Limb (tissue), 2 donors: ENCODE results near the gene ERI3.

ENCODE experiments used
- DNase-seq, 2 donors: peaks; one replicate each; pipeline ENCODE4 v3.0.0-alpha.2; 2016; ENCODE audit errors: extremely low spot score in 2 of 2

Gene ERI3, protein sequence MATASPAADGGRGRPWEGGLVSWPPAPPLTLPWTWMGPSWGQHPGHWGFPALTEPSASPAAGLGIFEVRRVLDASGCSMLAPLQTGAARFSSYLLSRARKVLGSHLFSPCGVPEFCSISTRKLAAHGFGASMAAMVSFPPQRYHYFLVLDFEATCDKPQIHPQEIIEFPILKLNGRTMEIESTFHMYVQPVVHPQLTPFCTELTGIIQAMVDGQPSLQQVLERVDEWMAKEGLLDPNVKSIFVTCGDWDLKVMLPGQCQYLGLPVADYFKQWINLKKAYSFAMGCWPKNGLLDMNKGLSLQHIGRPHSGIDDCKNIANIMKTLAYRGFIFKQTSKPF

DNA sequence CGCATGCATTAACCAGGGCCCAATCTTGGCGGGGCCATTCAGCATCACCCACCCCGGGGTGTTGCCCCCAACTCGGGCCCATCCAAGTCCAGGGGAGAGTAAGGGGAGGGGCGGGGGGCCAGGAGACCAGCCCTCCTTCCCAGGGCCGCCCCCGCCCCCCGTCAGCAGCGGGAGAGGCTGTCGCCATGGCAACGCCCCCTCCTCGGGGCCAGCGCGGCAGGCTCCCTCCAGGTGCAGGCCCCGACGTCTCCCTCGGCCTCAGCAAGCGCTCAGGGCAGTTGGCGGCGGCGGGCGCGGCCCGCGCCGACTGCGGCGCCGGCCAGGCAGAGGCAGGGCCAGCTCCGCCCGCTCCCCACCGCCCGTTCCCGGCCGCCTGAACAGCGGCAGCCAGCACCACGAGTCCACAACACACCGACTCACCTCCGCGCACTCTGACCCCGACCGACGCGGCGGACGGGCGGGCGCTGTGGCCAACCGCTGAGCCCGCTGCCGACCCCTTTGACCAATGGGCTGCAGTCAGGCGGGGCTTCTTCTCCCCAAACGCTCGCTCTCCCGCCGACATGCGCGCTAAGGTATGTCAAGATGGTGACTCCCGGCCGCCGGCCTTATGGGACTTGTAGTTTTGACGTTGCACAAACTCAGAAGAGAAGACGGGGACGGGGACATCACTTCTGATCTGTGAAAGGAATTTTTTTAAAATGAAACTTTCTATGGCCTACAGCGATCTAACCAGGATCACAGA is at the start of gene ERI3:
TSS of gene ERI3 (minus strand) at position 418 of the 742 bp plus-strand sequence. CDS start at position 187, 231 bp downstream.
- peak; percentile 97 to 98 for DNase-seq

DNA sequence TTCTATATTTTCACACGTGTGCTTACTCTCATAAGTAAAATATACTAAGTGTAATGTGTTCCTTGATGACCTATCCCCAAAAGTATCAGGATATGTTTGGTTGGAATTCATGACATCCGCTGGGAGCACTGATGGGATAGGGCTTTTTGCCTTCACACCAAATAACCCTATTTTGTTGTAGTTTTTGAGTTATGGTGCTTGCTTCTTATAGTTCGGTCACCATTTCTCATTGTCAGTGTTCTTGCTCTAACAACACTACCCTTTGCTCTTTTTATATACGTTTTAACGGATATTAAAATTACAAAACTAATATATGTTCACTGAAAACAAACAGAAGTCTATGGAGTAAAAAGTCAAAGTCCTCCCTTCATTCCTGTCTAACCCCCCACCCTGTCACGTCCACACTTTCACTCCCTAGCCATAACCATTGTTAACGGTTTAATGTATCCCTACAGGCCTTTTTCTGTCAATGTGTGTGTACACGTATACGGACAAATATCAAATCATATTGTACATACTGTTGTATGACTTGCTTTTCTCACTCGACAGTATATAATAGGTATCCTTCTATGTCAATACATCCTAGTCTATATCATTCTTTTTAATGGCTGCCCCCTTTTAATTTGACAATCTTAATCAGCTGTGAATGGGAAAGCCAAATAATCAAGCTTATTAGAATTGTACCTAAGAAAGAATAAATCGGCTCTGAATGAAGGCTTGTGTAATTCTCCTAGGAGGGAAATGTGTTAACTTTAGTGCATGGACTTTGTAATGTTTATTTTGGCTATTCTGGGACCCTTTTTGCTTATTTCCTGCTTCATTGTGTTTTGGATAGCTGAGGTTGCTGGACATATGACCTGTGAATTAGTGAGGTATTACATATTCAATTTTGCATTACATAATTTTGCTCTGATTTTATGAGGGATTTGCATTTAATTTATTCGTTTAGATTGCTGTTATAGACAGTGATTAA is 46.5 kb upstream of the ERI3 start:
- no peak for DNase-seq

DNA sequence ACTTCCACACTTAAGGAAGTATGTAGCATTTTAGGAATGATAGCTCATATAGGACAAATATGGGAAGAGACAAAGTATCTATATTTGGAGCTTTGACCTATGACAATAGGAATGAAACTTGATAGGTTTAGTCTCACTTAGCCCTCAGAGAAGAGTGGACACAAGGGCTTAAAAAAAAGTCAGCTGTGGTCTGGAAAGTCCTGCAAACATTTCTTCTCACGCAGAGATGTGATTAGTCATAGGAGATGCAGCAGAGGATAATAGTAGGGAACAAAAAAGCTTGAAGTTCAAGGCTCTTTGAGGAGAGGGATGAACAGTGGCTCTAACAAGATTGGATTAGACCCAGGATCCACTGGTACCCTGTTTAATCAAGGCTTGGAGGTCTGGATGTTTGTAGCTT is 35.2 kb upstream of the ERI3 start:
- no peak for DNase-seq

DNA sequence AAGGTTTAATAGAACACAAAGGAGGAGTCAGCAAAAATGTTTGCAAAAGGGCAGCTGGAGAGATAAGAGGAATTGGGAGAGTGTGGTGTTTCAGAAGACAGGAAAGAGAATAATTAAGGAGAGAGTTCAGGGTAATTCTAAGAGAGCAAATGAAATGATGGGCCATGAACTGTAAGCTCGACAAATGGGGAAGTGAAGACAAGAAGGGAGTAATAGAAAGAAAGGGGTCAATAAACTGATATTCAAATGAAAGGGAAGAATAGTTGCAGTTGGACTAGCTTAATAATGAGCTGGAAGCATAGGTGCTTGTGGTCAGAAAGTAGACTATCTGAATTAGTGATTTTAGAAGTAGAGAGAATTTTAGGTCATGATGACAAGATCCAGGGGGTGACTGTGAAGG is 34.4 kb upstream of the ERI3 start:
- no peak for DNase-seq

DNA sequence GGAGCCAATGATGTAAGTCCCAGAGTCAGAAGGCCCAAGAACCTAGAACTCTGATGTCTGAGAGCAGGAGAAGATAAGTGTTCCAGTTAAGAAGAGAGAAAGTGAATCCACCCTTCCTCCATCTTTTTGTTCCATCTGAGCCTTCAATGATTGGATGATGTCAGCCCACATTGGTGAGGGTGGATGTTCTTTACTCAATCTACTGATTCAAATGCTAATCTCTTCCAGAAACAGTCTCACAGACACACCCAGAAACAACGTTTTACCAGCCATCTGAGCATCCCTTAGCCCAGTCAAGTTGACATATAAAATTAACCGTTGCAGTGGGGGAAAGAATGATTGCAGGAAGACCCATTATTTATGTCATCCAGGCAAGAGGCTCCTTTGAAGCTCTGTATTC is 33.5 kb upstream of the ERI3 start:
- DNase-seq: no peak

DNA sequence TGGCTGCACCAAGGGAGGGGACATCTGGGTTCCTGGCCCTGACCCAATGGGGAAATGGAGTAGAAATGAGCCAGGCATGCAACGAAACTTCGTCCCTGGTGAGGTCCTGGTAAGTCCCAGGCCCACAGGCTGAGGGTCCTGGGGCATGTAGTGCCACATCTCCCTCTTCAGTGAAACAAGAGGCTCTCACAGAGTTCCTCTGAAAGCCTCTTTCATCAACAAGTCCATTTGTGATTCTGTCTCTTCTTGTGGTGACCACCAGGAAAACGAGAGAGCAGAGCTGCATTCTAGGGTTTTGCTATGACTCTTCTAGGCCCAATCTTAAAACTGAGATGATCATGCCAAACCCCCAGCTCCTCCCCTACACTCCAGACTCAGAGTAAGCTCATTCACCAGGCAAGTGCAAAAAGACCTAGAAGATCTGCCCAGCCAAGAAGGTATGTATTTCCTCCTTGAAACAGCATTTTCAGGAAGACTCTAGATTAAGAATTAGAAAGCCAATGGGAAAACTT is 25.7 kb upstream of the ERI3 start:
- no peak for DNase-seq

DNA sequence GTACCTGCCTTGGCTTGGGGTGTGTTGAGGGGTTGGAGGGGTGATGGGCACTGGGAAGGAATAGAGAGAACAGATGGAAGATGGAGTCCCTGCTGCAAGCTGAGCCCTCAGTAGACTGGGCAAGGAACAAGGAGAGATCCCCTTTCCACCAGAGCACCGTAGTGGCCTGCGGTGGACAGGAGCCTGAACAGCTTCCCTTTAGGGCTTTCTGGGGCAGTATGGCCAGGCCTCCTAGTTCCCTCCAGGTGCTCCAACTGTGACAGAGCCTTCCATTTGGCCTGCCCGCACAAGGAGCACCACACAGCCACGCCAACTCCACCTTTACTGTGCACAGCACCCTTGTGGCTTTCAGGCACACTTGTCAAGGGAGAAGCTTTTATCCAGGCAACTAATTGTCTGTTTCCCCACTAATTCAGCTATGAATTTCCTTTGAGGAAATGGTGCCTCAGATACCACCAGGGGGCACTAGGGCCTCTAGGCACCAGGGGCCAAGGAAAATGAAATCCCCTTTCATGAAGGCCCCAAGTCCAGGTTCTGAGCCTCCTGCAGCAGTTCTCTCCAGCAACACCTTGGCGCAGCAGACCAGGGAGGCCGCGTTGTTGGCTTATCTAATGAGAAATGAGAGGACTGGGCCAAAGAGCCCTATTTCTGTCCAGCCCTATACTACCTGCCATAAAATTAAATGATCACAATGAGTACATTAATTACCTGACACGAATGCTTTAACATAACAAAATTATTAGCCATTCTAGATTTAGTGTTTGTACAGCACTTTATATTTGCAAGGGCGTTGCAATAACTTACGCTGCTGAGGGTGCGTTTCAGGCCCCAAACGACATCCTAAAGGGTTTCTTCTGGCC is 23.1 kb upstream of the ERI3 start:
- DNase-seq: peak; percentile 43 to 51

DNA sequence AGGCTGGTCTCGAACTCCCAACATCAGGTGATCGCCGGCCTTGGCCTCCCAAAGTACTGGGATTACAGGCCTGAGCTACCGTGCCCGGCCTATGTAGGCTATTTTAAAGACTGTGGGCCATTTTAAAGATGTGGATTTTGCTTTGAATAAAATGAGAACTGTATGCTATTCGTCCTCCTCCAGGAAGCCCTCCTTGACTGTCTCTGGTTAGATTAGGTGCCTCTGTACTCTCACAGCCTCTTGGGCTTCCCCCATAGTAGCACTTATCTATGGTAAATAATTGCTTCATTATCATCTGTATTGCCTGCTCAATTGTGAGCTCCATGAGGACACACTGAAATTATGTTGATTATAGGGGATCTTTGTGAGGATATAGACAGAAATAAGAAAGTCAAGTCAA is 20.5 kb upstream of the ERI3 start:
- no peak for DNase-seq

DNA sequence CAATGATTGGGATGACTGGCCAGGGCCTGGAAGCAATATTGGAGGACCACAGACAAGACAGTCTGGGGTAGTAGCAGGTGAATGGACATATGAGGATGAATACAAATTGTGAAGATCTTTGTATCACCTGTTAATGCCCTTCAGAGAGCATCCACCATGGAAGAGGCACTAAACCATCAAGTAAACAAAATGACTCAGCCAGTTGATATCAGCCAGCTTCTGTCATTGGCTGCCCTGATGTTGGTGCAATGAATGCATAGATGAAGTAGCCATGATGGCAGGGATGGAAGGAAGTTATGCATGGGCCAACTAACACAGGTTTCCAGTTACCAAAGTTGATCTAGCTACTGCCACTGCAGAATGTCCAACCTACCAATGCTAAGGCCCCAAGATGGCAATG is 16.1 kb upstream of the ERI3 start:
- DNase-seq: no peak

DNA sequence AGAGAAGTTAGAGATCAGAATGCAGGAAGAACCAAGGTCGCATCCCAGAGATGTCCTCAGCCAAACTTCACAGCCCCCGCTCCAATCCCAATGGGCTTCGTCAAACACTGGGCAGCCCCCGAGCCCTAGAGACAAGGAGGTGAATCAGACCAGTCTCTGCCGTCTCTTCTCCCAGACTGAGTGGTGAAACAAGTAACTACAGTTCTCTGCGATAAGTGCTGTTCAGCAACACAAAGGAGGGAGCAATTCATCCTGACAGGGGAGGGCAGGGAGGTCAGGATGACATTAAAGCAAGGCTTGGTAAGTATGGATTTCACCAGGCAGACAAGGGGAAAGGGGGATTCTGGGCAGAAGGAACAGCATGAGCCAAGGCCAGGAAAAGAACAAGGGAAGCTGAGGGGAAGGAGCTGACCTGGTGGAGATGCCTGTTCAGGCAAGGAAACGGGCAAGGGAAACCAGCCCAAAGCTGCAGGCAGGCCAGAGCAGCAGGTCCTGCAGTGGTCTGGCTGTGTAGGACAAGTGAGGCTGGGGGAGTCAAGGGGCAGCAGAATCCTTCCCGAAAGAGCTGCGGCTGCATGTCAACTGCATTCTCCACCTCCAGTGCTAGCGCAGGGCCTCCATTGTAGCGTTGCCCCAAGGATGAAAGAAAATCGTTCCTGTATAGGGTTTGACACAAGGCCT is 13.6 kb upstream of the ERI3 start:
- no peak for DNase-seq

DNA sequence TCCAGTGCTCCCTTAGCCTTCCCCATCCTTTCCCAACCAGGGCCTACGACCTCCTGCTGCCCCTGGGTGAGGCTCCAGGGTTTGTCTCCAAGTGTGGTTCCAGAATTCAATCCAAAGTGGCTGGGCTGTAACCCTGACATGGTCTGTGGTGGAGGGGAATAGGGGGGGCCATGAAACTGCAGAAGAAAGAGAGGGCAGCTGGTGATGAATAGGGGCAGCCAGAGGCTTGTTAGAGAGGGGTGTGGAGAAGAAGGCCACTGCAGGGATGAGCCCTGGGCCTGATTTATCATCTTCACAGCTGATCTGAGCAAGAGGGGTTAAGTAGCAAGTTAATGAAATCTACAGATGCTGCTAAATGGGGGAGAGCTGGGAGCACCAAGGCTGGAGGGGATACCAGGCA is 12.9 kb upstream of the ERI3 start:
- no peak for DNase-seq

DNA sequence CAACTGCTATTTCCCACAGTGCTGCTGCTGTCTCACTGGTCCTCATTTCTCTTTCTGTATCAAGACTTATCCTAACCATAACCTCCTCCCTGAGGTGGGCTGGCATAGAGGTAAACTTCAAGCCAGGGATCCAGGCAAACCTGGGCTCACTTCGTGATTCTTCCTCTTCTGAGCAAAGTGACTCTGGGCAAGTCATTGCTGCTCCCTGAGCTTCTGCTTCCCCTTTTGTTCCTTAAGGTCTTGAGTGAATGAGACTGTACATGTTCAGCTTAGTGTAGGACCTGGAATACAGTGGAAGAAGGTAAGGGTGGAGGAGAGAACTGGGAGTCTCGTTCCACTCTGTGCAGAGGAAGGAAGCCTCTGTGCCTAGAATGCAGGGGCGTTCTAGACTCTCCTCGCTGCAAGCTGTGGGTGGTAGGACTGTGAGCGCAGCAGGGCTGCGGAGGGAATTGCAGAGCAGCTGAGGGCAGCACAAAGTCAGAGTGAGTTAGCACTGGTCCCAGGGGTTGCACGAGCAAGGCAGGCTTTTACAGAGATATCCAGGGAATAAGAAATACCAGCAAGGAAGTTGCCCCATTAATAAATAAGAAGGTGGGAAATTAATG is 11.4 kb upstream of the ERI3 start:
- no peak for DNase-seq

DNA sequence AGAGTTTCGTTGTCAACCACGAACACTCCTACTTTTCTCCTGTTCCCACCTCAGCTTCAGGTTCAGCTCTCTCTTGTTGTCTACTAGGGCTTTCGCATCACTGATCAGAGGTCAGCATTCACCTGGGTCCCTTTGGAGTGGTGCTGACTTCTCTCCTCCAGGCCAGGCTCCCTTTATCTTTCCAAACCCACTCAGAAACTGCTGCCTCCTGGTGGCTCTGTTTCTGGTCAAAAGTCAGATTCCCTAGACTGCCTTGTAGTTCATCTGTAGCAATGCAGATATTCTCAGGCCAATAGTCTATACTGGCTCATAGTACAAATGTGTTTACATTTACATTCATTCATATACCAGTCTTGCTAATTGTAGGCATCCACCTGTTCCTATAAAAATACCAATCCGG is 6.4 kb upstream of the ERI3 start:
- no peak for DNase-seq

DNA sequence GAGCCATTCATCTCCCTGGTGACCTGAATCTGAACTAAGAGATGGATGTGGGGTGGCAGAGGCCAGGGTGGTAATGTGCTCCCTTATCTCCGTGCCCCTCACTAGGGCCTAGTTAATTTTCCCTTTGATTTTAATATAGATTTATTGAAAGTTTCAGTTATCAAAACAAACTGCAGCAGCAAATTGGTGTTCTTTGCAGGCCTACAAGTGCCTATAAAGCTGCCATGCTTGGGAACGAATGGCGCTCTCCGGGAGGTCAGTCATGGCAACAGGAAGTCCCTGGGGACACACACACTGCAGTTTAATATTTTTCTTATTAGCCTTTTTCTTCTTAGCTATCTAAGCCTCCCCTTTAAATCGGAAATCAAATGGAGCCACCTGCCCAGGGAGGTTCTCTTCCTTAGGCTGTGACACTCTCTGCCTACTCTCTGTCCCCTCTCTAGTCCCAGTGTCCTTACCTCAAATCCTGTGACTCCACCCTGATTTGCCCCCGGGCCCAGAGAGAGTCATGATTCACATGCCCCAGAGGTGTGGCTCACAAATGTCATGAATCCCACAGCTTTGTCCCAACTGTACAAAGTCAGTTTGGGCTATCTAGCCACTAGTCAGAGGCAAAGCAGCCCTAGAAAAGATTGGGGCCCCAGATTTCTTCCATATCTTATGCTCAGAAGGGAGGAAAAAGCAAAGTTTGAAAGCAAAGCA is 4.3 kb upstream of the ERI3 start:
- DNase-seq: no peak

DNA sequence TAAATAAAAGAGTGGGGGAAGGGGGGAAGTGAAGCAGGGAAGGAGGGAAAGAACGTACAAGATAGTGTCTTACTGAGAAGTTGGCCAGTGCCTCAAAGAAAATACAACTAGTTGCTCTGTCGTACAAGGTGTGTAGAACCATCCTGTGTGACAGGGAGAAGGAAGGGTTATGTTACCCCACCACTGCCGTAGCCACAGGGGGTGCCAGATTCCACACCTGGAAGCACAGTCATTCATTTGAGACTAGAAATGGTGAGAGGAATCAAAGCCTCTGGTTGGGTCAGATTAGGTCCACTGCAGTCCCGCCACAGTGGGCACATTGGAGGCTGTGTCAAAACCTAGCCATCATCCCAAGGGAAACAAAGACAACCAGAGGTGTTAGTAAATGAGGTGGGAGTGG is 2.7 kb upstream of the ERI3 start:
- DNase-seq: no peak

DNA sequence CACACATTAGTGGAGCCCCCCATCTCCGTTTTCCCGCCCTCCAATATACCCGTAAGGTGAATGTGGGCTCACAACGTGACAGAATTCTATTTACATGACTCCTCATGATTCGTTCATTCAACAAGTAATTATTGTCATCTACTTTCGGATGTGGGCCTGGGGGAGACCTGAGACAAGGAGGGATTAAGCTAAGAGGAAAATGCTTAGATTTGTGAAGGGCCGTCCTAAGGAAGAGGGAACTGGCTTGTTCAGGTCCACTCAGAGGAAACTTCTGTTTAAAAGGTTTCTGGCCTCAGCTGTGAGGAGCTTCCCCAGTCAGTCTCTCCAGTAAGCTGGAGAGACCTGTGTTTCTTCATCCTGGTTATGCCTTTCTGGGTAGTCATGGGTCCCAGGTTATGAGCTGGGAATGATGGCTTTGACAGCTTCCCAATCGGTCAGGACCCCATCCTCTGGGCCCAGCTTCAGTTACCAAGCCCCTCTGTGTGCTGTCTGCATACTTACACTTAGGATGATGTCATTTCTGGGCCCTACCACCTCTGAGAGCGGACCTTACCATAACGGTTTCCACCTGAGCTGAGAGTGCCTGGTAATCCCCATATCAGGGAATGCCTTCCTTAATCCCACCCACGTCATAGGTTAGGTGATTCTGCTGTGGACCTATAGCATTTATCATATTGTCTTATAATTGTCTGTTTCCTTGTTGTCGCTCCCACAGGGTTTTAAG is 687 bp upstream of the ERI3 start:
- no peak for DNase-seq

DNA sequence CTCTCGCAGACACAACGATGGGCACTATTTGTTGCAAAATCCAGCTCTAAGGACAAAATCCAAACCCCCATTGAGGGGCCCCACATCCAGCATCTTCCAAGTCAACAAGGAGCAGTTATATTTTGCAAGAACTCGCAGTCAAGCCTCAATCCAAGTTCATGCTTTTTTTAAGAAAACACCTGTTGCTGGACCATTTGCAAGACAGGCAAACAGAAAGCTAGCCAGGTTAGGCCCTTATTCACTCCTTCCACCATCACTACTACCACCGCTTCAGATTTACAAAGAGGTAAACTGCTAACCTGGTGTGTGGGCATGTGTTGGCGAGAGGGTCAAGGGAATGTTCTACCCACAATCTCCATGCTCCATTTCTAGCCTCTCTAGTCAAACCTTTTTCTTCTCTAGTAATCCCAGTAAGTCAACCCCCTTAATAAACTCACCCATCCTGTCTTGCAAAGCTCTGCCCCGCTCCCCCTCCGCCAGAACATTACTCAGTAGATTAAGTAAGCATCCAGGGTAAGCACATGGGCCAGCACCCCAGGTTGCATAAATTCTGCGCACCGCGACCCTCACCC is 703 bp downstream of the ERI3 start:
- no peak for DNase-seq

DNA sequence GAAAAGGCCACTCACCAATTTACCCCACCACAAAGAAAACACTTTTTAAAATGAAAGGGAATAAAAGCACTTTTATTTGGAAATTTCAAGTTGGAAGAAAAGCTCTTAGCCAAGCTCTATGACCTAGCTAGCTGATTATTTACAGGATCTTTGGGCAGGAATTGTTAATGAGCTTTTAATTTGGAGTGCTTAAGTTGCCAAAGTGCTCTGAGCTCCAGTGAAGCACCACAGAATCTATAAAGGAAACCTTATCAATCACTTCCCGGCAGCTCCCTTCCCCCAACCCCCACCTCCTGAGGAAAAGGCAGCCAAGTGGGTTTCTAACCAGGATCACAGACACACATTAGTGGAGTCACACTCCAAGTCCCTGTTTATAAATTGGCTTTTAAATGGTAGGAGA is 1.5 kb downstream of the ERI3 start:
- no peak for DNase-seq
